ENCODE results near the gene HDAC10. TPM values are rescaled to one million over a fixed set of nuclear protein-coding genes. Genes with fewer than 3 reads are reported as not detected.

Gene HDAC10
- total RNA-seq, 2 donors from 2014 or later = 31.9 to 128 TPM

- Histone ChIP-seq H3K9me3 (no peaks in the 10 kb centered on the region), H3K4me1 (peaks cover 18% of the 10 kb centered on the region), H3K27me3 (no peaks in the 10 kb centered on the region), H3K36me3 (replicated peaks in 1 of 2; ENCODE audit: insufficient read depth in 1 of 2, low read depth in 2 of 2) (peaks cover 15 to 26% of the 10 kb centered on the region in 2 donors), H3K27ac (no peak overlapping the region), H3K4me3 (no peak overlapping the region)
- DNase-seq (no peak), ATAC-seq (no peak)
- no peak for TF ChIP-seq POLR2A (IDR thresholded peaks at IDR 0.05)
- TF ChIP-seq, protein P1, sequence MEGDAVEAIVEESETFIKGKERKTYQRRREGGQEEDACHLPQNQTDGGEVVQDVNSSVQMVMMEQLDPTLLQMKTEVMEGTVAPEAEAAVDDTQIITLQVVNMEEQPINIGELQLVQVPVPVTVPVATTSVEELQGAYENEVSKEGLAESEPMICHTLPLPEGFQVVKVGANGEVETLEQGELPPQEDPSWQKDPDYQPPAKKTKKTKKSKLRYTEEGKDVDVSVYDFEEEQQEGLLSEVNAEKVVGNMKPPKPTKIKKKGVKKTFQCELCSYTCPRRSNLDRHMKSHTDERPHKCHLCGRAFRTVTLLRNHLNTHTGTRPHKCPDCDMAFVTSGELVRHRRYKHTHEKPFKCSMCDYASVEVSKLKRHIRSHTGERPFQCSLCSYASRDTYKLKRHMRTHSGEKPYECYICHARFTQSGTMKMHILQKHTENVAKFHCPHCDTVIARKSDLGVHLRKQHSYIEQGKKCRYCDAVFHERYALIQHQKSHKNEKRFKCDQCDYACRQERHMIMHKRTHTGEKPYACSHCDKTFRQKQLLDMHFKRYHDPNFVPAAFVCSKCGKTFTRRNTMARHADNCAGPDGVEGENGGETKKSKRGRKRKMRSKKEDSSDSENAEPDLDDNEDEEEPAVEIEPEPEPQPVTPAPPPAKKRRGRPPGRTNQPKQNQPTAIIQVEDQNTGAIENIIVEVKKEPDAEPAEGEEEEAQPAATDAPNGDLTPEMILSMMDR (IDR thresholded peaks at IDR 0.05) = no peak
- WGBS, 2 donors = 91 to 97% methylated on average over 15 to 16 of the region's 16 CpGs
- intact Hi-C loops (cut with DNase I) = no loop called here
Measured at GRCh38 chr22:50224071-50224470, 27.0 kb downstream of the HDAC10 start.

DNA sequence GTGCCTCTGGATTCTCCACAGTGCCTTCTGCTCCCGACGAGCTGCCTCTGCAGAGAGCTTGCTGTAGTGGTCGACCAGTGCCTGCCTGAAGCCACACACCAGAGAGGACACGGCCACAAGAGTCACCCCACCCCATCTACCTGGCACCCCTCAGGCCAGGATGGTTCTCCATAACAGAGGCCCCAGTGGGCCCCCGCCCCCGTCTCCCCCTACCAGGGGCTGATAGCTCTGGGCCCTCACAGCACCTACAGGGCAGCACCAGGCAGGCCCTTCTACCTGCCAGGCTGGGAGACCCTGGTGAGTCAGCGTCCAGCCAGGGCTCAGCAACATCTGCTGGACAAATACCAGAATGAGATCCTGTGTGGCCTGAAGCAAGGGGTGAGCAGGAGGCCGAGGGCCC, 28.6 kb downstream of the HDAC10 start:
- peaks cover 15 to 34% of the 10 kb centered on the region in 2 donors for H3K36me3 ChIP-seq (replicated peaks in 1 of 2; ENCODE audit: insufficient read depth in 1 of 2, low read depth in 2 of 2)
- WGBS, 2 donors = 80 to 87% methylated on average over 4 to 8 of the region's 8 CpGs
- H3K27me3 ChIP-seq = no peaks in the 10 kb centered on the region
- ATAC-seq (no peak), DNase-seq (no peak)
- peaks cover 26% of the 10 kb centered on the region for H3K4me1 ChIP-seq
- TF ChIP-seq, protein P1 (IDR thresholded peaks at IDR 0.05) = no peak
- TF ChIP-seq POLR2A (IDR thresholded peaks at IDR 0.05) = no peak
- intact Hi-C loops (cut with DNase I) = no loop called here
- no peak overlapping the region for H3K4me3 ChIP-seq
- H3K27ac ChIP-seq = no peak overlapping the region
- no peaks in the 10 kb centered on the region for H3K9me3 ChIP-seq

GRCh38 chr22:50221410-50222300, 29.4 kb downstream of the HDAC10 start:
- Histone ChIP-seq H3K27ac (no peak overlapping the region), H3K4me3 (no peak overlapping the region), H3K36me3 (replicated peaks in 1 of 2; ENCODE audit: insufficient read depth in 1 of 2, low read depth in 2 of 2) (peaks cover 16 to 42% of the 10 kb centered on the region in 2 donors), H3K9me3 (no peaks in the 10 kb centered on the region), H3K27me3 (no peaks in the 10 kb centered on the region), H3K4me1 (peaks cover 26% of the 10 kb centered on the region)
- 87% methylated on average over 19 of the region's 19 CpGs; no CpG with 5 or more reads in 1 of the 2 donors for WGBS, 2 donors
- TF ChIP-seq, protein P1 (IDR thresholded peaks at IDR 0.05) = no peak
- TF ChIP-seq POLR2A (IDR thresholded peaks at IDR 0.05) = no peak
- intact Hi-C loops (cut with DNase I) = no loop called here
- DNase-seq (no peak), ATAC-seq (no peak)

DNA sequence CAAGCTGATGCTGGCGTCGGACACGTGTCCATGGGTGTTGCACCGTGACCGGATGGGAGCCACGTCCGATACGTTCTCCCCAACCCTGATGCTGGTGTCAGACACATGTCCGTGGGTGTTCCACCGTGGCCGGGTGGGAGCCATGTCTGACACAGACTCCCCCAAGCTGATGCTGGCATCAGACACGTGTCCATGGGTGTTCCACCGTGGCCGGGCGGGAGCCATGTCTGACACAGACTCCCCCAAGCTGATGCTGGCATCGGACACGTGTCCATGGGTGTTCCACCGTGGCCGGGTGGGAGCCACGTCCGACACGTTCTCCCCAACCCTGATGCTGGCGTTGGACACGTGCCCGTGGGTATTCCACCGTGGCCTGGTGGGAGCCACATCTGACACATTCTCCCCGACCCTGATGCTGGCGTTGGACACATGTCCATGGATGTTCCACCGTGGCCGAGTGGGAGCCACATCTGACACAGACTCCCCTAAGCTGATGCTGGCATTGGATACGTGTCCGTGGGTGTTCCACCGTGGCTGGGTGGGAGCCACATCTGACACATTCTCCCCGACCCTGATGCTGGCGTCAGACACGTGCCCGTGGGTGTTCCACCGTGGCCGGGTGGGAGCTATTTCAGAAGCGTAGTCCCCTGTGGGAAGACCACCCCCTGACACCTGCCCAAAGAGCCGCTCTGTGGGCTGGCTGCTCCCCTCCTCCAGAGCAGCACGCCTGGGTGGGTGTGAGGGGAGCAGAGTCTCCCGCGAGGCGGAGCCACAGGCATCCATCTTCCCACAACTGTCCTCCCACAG, 30.3 kb downstream of the HDAC10 start:
- H3K36me3 ChIP-seq (replicated peaks in 1 of 2; ENCODE audit: insufficient read depth in 1 of 2, low read depth in 2 of 2) = peaks cover 18 to 50% of the 10 kb centered on the region in 2 donors
- DNase-seq = no peak

More for the DNA sequence above, 30.3 kb downstream of the HDAC10 start:
- no peak for ATAC-seq
- intact Hi-C loops (cut with DNase I) = no loop called here
- Histone ChIP-seq H3K4me3 (no peak overlapping the region), H3K27ac (no peak overlapping the region), H3K27me3 (no peaks in the 10 kb centered on the region), H3K4me1 (peaks cover 24% of the 10 kb centered on the region), H3K9me3 (no peaks in the 10 kb centered on the region)
- 91 to 97% methylated on average over 13 to 45 of the region's 45 CpGs for WGBS, 2 donors
- TF ChIP-seq, protein P1 (IDR thresholded peaks at IDR 0.05) = no peak
- no peak for TF ChIP-seq POLR2A (IDR thresholded peaks at IDR 0.05)

Data from body of pancreas (tissue), 4 donors.